HG03460 (cell line): ENCODE results near the gene NPDC1.

Source experiments
- ATAC-seq: cut with Tn5 transposase; IDR thresholded peaks from one replicate; pipeline ENCODE4 v1.9.1; 2021; ENCODE audit not compliant: unreplicated experiment

NPDC1 gene, protein sequence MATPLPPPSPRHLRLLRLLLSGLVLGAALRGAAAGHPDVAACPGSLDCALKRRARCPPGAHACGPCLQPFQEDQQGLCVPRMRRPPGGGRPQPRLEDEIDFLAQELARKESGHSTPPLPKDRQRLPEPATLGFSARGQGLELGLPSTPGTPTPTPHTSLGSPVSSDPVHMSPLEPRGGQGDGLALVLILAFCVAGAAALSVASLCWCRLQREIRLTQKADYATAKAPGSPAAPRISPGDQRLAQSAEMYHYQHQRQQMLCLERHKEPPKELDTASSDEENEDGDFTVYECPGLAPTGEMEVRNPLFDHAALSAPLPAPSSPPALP

DNA sequence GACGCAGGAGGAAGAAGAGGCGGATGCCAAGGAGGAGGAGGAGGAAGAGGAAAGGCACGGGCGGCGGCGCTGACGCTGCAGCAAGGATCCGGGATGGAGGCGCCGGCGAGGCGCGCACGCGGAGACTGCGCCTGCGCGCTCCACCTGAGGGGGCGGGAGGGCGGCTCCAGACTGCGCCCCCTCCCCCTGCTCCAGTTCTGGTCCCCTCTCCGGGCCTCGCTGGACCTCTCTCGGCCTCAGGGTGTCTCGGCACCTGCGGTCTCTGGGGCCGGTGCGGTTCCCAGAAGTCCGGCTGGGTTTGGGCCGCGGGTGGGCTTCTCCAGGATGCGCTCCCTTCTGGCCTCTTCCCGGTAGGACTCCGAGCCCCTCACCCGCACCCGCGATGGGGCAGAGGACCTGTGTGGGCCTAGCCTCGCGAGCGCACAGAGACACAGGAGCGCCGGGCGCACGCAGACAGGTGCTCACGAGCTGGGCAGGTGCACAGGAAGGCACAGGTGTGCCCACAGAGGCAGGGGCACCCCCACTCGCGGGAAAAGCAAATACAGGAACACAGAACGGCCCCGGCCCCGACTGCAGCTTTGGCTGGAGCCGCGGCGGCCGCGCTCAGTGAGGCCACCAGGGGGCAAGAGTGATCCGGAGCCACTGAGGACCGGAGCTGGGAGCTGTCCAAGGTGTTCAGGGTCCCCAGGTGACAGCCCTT is at the start of gene NPDC1:
TSS of gene NPDC1 (minus strand) at position 90 of the 700 bp plus-strand sequence. CDS start 188 bp downstream, outside the sequence.
- no peak for ATAC-seq

DNA sequence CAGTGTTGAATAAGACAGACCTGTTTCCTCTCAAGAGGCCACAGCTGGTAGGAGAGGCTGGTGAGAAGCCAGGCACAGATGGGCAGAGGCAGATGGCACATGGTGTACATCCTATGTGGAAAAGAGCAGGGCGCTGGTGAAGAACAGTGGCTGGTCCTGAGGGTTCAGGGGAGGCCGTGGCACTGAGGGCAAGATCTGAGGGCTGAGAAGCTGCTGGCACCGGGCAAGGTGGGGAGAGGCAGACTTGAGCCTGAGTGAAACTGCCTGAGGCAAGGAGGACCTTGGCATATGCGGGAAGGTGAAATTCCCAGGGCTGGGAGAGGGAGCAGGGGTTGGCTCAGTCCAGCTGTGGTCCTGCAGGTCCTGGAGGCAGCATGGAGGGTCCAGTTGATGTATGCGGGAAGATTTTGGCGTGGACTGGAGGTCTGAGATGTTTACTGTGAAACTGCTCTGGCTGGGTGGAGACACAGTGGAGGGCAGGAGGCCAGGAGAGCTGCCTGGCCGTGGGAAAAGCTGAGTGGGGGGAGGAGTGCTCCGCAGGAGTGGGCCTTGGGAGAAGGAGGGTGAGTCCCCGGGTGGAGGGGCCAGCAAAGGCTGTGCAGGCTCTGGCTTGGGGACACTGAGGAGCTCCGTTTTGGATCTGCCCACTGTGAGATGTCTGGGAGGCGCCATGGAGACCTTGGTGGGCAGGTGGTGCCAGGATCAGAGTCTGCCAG is 43.4 kb upstream of the NPDC1 start:
- no peak for ATAC-seq

DNA sequence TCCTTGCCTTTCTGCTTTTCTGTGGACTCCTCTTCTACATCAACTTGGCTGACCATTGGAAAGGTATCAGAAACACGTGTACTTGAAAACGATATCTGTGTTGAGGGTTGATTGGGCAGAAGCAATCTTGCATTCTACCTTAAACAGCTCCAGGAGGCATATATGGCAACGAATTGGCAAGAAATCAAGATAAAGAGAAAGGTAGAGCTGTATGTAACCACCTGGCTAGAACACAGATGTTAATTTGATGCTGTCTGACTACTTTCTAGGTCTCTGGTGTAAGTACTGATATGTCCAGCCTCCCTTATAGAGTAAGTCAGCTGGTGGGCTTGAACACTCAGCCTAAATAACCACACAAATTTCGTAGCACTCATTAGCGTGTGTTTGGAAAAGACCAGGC is 42.1 kb upstream of the NPDC1 start:
- ATAC-seq, result no peak

DNA sequence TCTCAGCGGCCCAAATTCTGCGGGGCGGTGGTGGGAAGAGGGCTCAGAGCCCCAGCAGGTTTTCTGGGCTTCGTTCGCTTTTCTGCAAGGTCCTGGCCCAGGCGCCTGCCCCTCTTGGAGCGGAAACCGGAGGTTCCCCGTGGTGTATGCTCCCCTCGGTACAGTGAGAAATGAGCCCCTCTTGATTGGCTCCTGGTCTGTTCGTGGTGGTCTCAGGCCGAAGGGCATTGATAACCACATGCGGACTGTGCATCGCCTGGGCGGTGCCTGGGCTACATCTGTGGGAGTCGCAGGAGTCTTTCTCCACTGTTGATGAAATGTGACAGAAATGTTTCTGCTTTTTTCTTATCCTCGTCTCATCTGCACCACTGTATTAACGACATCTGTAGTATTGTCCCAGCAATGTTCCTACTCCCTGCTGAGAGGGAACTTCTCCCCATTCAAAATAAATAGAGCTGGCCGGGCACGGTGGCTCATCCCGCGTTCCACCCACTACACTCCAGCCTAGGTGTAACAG is 41.5 kb upstream of the NPDC1 start:
- peak; percentile 2 for ATAC-seq

DNA sequence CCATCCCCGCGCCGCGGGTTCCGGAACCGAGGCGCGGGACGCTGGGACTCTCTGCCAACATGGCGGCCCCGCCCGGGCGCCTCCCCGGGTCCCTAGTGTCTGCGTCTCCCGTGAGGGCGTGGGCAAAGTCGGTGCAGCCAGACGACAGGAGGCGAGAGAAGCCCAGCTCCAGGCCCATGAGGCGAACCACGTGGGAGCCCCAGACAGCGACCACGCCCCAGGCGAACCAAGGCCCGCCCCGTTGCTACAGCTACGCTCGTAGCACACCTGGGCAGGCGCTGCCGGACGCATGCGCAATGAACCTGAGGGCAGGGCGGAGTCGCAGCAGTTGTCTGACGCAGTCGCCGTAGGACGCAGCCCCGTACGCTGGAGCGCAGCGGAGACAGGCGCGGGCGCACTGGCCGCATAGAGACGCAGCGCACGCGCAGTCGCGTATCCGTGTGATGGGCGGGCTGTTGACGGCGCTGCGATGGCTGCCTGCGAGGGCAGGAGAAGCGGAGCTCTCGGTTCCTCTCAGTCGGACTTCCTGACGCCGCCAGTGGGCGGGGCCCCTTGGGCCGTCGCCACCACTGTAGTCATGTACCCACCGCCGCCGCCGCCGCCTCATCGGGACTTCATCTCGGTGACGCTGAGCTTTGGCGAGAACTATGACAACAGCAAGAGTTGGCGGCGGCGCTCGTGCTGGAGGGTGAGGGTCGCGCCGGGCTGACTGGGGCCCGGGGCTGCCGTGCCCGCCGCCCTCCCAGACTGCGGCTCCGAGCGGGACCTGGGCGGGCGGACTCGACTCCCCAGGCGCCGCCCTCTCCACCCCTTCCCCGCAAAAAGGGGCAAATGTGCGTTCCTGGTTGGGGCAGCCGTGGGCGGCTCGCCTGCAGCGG is 40.8 kb upstream of the NPDC1 start, which contains the start of gene MAN1B1:
TSS of gene MAN1B1 (plus strand) at position 455 of the 878 bp plus-strand sequence. CDS start at position 470, 15 bp downstream.
- peak; percentile 73 for ATAC-seq

DNA sequence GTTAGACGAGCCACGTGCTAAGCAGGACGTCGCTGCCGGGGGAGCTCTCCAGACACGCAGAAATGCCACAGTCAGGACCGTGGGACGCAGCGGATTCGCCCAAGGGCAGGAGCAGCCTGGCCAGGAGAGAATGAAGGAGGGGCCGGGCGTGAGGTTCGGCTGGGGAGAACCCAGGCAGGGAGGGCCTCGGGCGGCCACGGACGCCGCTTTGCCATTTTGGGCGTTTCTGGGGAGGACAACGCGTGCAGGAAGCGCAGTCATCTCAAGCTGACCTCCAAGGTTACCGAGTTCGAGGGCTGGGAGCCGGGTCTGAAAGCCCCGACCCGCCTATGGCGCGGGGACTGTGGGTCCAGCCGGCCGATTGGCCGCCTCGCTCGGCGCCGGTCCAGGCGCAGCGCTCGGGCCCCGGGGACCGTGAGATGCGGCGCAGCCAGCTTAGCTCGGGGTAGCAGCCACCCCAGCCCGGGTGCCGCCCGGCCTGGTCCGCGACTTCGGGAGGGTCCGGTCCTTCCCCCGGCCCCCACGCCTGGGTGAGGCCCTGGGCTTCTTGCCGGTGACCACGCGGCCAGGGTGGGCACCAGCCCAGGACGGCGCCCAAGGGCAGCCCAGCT is 40.0 kb upstream of the NPDC1 start:
- ATAC-seq, result peak; percentile 1

DNA sequence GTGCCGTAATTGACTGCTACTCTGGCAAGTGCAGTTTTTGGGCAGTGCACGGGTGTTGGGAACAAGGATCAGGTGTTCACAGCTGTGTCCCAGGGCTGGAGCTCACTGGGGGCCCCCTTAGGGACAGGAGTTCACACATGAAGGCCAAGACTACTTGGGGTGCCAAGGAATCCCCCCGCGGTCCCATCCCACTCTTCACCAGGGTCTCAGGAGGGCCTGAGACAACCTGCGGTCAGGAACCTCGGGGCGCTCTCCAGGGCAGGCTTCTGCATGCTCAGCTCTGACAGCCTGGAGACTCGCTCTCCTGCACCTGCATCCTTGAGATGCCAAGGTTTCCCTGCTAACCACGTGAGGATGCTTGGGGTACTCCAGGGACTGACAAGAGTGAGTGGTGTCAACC is 38.5 kb upstream of the NPDC1 start:
- ATAC-seq, result no peak

DNA sequence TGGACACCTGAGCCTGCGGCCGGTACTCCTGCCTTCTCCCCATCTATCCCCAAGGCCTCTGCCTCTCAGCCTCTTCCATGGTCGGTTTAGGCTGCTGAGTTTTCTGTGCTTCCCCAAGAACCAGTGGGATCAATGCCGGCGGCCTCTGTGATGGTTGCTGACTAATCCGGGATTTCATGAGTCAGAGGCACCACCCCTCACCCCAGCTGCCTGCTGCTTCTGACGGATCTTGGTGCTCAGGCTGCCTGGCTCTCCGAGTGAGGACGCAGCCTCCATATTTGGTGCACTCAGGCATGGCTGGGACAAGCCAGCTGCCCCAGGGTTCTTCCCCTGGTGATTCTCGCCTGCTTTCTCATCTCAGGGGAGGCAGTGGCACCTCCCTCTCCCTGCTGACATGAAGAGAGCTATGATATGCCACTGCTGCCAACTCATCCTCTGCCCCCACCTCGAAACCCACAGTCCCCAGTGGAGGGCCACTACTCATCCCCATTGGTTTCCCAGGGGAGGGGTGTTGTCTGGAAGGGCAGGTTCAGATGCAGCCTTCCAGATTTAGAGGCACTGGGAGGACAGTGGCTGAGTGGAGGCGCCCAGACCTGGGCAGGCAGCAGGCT is 37.5 kb upstream of the NPDC1 start:
- no peak for ATAC-seq

DNA sequence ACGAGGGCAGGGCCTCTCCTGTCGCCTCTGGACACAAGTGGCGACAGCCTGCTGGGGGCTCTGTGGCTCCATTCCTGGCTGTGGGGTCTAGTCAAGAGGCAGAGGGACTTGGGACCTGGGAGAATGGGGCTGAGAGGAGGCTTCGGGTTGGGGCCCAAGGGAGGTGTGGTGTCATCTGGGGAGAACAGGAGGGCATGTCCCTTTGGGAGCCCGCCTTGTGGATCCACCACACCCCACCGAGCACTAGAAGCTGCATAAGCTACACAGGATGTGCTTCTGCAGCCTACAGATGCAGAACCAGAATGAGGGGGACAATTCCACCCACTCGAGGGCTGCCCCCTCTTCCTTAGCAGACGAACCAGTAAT is 36.9 kb upstream of the NPDC1 start:
- ATAC-seq, result no peak

DNA sequence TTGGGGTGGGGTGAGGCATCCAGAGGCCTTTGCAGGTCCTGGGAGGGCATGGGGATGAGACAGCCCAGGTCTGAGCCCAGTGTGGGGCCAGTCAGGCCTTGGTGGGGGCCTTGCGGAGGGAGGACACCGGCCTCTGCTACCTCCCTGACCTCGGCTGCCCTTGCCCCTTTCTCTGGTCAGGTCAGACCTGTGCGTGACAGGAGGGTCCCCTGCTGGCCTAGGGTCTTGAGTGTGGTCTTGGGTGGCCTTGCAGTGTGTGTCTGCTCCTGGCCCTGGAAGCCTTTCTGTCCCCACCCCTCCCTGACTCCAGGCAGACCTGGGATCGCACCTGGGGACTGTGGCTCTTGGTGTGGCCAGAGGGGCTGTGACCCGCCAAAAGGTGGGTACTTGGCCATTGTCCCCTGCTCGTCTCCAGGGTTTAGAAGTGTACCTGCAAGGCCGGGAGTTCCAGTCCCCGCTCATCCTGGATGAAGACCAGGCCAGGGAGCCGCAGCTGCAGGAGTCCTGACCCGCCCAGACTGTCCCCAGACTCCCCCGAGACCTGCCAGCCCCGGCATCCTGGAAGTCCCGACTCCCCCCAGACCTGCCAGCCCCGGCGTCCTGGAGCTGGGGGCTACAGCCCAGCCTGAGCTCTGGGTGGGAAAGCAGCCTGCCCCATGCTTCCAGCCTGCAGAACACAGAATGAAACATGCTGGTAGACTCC is 36.4 kb upstream of the NPDC1 start:
- no peak for ATAC-seq

DNA sequence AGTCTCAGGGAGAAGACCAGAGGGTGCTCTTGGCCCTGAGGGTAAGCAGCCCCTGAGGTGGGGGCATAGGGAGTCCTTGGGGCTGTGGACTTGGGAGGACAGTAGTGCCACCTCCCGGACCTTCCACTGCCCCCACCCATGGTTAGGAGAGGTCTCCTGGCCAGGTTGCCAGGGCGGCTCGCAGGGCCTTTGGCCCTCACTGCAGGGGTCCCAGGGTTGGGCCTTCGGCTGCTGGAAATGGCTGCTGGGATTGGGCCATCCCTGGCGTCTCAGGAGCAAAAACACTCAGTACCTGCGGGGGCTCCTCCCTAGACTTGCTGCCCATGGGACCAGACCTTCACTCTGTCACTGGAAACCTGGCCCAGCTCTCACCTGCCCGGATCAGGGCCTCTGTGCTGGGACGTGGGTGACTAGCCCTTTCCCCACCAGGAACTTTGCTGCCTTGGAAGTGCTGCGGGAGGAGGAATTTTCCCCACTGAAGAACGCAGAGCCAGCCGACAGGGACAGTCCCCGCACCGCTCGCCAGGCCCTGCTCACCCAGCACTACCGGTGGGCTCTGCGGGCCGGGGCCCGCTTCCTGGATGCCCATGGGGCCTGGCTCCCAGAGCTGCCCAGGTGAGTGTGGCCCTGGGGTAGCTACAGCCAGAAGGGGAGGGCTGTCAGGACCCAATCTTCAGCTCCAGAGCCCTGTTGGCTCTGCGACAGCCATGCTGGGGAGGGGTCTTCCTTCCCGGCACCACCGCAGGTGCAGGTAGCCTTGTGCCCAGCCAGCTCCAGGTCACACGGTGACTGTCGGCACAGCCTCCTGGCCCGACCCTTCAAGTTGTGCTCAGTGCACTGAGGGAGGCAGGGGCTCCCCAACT is 34.5 kb upstream of the NPDC1 start:
- ATAC-seq, result no peak

DNA sequence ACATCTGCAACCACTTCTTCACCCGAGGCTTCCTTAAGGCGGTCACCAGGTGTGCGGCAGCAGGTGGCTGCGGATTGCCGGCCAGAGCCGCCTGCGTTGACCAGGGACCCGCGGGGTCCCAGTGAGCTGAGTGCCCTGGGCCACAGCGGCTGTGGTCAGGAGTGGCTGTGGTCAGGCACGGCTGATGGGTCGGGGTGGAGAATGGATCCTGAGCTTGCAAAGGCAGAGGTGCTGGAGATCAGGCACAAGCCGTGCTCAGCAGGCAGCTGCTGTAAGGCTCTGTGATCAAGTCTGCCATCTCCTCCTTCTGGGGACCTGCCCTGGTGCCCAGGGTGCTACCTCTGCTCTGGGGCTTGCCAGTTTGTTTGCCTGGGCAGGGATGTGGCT is 33.4 kb upstream of the NPDC1 start:
- ATAC-seq, result no peak

DNA sequence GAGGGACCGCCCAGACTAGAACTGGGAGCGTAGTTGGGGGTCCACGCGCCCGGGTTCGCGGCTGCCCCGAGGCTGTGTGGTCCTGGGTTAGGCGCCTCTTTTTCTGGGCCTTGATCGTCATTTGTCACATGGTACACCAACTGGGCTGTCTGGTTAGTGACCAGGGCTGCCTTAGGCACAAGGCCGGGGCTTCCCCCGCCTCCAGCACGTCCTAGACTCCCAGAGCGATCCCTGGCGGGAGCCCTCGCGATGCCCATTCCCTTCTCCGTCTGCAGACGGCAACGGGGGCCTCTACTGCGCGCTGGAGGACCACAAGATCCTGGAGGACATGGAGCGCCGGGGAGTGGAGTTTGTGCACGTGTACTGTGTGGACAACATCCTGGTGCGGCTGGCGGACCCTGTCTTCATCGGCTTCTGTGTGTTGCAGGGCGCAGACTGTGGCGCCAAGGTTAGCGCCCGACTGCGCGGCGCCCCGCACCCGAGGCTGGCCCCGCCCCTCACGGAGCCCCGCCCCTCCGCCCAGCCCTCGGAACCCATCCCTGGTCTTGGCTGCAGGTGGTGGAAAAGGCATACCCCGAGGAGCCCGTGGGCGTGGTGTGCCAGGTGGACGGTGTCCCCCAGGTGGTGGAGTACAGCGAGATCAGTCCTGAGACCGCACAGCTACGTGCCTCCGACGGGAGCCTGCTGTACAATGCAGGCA is 32.9 kb upstream of the NPDC1 start:
- no peak for ATAC-seq

DNA sequence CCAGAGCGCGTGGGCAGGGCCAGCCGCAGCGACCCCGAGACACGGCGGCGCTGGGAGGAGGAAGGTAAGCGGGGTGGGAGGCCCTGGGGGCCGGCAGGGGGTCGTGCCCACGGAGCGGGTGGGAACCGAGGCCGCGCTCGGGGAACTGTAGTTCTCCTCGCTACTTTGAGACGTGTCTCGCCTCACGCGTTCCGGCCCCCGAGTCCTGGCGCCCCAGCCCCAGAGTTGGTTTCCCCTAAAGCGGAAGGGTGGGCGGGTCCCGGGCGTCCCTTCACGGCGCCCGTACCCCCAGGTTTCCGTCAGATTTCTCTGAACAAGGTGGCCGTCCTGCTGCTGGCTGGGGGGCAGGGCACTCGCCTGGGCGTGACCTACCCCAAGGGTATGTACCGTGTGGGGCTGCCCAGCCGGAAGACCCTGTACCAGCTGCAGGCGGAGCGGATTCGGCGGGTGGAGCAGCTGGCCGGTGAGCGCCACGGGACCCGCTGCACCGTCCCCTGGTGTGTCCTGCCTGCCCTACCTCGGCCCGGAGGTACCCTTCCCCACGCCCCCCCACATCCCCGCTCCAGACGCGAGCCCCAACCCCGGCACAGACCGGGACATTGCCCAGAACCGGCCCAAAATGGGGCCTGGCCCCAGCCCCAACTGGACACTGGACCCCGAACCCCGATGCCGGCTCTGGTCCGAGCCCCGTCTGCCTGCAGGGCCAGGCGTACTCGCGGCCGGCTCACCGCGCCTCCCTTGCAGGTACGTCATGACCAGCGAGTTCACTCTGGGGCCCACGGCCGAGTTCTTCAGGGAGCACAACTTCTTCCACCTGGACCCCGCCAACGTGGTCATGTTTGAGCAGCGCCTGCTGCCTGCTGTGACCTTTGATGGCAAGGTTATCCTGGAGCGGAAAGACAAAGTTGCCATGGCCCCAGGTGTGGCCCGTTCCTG is 32.0 kb upstream of the NPDC1 start:
- peak; percentile 29 for ATAC-seq

DNA sequence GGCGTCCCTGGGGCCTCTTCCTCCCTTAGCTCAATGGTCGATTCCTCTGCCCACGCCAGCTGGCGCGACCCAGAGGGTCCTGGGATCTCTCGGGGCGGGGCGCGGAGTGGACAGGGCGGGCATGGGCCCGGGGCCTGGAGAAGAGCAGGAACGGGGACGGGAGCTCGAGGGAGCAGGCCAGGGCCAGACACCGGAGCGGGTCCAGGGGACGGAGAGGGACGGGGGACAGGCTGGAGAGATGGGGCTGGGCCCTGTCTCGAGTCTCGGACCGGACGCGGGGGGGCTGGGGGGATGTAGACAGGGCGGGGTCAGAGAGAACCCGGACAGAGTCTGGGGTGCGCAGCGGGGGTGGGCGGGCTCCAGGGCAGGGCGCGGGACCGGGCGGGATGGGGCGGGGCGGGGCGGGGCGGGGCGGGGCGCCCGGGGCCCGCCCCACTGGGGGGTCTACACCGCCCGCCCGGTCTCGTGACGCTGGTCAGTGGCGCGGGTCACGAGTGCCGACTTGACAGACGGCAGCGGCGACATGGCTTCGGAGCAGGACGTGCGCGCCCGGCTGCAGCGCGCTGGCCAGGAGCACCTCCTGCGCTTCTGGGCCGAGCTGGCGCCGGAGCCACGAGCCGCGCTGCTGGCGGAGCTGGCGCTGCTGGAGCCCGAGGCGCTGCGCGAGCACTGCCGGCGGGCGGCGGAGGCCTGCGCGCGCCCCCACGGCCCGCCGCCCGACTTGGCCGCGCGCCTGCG is 31.2 kb upstream of the NPDC1 start, which contains the start of gene UAP1L1:
TSS of gene UAP1L1 (plus strand) at position 508 of the 738 bp plus-strand sequence. CDS start at position 524, 16 bp downstream.
- ATAC-seq, result peak; percentile 55

DNA sequence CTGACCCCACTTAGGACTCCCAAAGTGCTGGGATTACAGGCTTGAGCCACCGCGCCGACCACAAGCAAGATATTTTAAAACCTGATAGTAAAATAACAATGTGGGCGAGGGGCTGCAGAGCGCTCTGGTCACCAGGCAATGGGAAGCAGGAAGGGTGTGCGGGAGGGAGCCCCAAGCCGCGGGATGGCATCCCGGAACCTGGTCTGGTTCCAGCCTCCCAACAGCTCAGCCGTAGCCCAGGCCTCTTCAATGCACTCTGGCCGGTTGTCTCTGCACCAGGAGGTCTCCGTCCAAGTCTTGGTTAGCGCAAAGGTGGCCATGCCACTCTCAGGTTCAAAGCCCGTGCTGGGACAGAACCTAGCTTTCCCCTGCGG is 30.6 kb upstream of the NPDC1 start:
- ATAC-seq, result no peak
